HG03175 (cell line): ENCODE measurements around the gene ELMOD1.

Experiments used
- ATAC-seq: cut with Tn5 transposase; IDR thresholded peaks from one replicate; pipeline ENCODE4 v1.9.1; 2021; ENCODE audit warnings: mild to moderate bottlenecking, moderate library complexity; ENCODE audit not compliant: unreplicated experiment

ELMOD1 gene

DNA sequence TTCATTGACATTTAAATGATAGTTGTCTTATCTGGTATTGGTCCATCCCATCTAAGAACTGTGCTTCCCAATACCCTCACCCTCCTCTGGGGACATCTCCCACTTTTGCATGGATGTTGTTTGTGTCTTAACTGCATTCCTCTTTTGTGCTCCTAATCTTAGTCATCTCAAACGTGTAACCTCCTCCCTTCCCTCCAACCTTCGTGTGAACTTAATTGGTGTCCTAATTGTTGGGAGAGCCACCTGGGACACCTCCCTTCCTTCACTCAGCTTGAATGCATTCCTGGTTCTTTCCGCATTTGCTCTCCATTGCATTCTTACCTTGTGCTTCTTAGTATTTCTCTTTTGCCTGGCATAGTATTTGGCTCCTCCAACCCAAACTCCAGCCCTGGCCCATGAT is 9.8 kb upstream of the ELMOD1 start:
- ATAC-seq = no peak

DNA sequence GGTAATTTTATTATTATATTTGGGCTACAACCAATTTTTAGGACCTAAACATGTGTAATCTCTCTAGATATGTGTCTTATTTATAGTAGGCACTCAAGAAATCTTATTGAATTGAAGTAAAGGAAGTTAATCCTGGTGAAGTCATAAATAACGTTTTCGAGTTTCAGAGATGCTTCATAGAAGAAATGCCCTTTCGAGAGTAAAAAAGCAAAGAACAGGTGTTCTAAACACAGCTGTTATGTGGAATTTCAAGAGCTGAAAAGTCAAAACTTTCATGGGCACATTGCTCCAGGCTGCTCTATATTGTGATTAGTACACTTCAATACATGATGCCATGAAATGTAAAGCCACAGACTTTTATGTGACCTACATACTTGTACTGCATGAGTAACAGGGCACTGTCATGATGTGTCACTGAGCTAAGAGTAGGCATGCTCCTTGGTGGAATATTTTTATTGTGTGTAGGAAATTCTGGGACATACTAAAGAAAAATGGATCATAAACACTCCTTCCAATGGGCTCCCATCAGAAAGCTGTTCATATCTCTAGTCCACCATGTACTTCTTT is 7.2 kb upstream of the ELMOD1 start:
- ATAC-seq = no peak

DNA sequence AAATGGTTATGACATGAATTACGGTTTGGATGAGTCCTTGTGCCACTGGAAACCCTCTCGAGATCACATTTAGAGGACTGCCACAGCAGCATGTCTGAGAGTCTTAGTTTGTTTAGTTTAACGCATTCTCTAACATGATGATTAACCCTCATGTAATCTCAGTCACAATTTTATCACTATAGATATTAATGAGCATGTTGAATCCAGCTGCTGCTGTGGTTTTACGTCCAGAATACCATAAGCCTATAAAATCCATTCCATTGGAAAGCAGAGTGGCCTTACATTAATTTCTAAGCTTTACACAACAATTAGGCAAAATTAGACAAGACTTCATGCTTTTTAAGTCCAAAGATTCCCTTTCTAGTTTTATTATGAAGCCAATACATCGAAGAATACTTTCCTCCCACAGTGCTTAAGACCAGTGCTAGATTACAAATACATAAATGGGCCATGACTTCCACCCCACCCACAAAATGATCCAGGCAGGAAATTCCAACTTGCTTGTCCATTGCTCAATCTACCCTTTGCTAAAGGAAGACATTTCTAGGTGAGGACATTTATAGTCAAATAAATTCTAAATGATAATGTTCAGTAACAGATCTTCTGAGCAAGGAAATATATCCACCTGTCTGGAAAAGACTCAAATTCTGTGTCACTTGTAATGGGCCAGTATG is 3.5 kb upstream of the ELMOD1 start:
- no peak for ATAC-seq

DNA sequence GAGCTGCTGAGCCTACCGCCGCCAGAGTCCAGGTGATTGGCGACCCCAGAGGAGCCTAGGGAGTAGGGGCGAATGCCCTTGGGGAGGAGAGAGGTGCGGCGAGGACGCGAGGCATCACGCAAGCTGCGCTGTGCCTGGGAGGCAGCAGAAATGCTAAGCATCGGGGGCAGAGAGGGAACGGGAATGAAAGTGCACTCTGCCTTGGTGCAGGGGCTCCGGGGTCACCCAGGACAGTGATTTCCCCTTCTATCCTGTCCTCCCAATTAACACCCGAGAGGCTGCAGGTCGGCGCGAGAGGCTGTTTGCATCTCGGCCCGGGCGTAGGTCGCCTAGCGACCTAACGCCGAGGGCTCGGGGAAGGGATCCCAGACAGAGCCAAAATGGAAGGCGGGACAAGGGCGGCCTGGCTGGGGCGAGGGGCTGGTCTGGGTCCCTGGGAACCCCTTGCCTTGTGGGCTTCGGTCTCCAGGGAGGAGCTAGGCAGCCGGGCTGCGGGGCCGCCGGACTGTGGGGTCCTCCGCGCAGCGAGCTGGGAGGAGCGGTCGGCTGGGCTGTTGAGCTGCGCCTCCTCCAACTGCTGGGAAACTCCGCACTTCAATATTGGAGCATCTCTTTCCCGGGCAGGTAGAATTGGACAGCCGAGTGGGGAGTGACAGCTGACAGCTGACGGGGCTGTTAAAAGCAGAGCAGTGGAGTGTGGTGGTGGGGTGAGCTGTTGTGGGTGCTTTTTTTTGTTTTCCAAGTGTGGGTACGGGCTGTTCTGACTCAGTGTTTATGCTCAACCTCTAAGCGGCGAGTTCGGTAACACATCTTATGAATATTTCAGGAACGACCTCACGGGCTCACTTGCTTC is 657 bp downstream of the ELMOD1 start:
- peak; percentile 37 for ATAC-seq

DNA sequence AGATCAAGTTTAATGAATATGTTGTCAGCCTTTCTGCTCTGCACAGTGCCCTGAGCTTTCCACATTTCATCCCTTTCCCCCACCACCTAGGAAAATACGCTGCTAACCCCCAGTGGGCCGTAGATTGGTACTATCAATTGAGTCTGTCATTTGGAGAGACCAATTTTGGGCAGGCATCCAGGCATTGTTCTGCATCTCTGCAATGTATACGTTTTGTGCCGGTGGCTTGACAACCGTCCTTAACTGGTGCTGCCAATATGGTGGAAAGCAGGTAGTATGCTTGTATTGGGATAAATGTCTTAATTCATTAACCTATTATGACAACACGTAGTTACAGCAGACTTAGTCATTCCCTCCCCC is 1.3 kb downstream of the ELMOD1 start:
- no peak for ATAC-seq

DNA sequence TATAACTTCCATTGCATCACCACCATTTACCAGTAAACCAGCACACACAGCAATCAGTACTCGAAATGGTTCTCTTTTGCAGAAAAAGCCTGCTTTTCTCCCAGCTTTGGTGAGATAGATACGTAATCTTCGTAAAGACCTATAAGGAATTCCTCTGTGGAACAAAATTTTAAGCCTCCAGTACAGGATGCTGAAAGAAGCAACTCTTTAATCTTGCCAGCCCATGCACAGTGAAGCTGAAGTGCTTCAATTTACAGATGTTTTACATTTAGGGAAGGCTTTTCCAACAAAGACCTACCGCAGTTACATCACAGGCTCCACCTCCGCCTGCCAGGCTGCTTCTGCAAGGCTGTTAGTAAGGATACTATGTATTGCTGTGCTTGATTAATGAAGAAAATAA is 1.9 kb downstream of the ELMOD1 start:
- ATAC-seq = no peak

DNA sequence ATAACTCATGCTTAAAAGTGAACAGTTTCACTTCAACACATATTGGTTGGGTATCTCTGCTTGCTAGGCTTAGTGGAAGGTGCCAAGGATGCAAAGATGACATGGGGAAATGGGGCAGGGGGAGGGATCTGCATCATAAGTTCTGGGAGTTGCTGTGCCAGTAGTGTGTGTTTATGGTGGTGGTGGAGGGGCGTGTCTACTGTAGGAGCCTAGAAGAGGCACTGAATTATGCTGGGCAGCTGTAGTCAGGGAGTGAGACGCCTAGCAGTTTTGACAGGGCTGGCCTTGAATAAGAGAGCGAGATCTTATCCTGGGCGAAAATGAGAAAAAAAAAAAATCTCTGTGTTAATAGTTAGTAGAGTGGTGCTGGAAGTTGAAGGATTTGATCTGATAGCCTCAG is 3.0 kb downstream of the ELMOD1 start:
- no peak for ATAC-seq

DNA sequence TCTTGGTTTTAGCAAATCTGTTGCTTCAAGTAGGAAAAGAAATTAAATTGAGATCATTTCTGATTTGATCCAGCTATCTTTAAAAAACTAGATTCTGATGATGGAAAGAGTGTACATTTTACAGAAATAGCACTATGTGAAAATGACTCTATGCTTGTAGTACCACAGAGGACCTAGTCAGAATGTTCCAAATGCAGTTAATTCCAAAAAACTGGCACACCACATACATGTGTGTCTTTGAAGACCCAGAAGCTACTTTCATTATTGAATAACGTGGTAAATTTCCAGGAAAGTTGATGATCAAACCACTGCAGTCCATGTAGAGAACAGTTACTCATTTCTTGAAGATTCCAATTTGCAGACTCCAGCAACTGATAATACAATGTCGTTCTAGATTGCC is 3.8 kb downstream of the ELMOD1 start:
- no peak for ATAC-seq

DNA sequence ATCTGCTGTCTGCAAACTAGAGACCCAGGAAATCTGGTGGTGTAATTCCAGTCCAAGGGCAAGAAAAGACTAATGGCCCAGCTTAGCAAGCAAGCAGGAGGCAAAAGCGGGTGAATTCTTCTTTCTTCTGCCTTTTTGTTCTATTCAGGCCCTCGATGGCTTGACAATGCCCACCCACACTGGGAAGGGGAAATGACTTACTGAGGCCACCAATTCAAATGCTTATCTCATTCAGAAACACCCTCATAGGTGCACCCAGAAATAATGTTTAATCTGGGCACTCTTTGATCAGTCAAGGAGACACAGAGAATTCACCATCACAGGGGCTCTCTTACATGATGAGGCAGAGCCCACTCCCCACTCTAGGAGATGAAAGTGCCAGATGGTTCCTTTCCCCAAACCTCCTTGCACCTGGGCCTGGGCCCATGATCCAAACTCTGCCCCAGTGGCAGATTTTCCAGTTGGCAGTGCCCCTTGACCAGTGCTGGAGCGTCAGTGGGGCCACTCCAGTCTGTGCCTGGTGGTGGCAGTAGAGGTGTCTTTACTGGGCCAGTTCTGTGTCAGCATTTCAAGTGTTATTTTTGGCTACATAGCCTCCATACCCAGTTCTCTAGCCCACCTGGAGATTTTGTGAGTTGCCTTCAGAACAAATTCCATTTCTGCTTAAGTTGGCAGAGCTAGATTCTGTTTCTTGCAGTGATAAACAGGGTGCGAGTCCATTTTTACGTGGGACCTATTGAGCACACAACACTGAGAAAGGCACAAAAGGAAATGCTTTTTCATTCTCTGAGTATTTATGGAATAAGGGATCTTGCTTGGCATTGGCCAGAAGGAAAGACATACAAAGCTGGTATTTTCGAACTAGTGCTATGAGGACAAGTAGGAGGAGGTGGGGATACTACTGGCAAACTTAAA is 7.5 kb downstream of the ELMOD1 start:
- ATAC-seq = peak; percentile 85

DNA sequence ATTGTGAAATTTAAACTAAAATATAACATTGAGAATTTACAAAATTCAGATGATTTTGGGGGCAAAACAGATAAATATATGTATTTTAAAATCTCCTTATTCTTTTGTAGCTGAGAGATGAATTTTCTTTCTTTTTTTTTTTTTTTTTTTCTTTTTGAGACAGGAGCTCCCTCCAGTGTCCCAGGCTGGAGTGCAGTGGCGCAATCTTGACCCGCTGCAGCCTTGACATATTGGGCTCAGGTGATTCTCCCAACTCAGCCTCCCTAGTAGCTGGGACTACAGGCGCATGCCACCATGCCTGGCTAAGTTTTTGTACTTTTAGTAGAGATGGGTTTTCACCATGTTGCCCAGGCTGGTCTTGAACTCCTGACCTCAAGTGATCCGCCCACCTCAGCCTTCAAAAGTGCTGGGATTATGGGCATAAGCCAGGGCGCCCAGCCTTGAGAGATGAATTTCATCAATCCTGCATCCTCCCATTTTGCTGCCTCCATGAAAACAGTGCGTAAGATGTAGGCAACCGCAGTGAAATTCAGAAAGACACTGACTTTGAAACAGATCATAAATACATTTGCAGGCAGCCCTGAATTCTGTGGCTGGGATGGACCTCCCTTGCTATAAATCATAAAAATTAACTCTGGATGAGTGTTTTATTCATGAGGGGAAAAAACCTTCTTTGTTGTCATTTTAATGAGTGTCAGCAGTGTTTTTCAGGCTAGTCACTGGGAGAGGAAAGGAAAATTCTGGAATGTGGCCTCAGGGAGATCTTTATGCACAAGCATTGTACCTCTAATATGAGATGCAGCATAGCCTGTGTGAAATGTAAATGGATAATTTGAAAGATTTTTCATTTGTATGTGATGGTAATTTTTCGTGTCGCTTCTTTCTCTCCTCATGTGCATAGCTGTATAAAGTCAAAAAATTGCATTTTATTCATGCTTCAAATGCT is 14.4 kb downstream of the ELMOD1 start:
- no peak for ATAC-seq

DNA sequence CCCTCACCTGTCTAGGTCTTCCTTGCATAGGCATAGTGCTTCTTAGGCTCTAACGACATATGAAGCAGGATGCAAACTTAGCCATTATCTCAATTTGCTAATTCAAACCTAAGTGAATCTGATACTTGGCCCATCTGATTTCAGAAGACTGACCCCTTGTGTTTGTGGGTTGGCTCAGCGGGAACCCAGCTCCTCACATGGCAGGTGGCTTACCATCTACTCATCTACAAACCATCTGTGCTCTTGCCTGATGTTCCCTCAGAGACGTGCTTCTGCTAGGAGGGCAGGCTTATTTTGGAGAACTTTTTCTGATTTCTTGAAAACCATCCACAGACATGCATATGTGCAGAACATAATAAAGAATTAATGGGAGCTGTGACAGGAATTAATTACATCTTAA is 15.2 kb downstream of the ELMOD1 start:
- no peak for ATAC-seq

DNA sequence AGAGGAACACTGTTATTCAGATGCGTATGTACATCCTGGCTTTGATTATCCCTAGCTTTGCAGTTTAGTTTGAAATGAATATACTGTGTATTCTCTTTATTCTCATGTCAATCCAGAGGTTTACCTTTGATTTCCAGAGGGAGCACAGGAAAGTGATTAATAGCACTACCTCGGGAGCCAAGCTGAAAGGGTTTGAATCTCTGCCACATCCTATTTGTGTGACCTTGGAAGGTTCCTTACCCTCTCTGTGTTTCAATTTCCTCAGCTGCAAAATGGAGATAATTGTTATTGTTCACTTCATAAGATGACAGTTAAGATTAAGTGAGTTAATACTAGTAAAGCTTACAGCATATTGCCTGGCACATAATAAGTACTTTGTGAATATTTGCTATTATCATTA is 17.9 kb downstream of the ELMOD1 start:
- no peak for ATAC-seq

DNA sequence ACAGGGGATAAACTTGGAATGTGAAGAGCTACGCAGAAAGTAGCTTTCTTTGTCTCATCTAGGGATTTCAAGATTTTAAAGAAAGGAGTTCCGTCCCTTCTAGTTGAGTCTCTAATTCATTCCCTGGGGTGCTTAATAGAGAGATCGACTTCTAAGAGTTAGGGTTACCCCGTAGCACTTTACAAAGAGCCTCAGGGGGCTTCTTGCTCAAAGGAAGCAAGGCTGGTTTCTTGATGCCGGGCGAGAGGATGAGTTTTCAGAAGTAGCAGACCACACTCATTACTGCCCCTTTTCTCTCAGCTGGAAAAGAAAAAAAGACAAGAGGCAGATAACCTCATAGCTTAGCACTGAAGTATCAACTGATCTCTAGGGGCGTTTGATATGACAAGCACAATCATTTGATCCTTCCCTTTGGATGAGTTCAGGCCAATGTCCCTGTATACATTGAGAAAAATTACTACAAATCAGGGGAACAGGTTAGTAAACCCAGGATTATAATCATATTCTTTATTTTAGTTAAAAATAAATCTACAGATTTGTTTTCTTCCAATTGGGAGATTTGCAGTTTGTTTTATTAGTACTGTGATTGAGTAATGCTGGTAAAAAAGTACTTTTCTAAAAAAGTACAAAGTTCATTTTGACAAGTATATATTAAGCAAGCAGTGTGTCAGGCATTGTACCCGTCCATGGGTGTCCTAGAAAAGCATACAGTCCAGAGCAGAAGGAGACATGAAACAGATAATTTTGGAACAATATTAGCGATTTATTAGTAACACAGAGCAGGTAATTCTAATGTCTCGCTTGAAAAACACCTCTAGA is 18.7 kb downstream of the ELMOD1 start:
- ATAC-seq = no peak

DNA sequence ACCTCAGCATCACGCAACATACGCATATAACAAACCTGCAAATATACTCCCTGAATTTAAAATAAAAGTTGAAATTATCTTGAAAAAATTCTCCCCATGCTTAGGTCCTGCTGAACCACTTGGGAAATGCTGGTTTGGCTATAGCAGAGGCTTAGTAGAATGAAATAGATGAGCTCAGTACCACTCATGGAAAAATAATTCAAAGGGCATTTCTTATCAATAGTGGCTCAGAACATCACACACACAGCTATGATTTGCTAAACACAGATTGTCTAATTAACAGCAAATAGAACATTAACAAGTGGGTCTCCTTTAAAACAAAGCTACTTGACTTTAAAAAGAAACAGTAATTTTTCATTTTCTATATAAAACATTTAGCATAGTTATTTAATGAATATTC is 21.5 kb downstream of the ELMOD1 start:
- ATAC-seq = no peak

DNA sequence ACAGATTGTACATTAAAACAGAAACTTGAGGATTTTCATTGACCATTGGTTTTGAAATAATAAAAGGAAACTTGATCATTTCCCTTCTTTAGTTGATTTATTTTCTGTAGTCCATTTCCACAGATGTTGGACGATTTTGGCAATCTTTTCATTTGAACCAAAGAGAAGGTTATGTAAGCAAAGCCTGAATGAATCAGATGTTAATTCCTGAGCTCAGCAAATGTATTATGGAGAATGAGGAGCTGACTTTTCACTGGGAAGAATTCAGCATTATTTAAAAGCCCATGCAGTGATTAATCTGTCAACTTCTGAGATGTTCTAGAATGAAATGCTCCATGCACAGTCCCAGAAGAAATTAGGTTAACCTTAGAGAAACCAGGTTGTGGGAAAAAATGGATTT is 29.0 kb downstream of the ELMOD1 start:
- no peak for ATAC-seq

DNA sequence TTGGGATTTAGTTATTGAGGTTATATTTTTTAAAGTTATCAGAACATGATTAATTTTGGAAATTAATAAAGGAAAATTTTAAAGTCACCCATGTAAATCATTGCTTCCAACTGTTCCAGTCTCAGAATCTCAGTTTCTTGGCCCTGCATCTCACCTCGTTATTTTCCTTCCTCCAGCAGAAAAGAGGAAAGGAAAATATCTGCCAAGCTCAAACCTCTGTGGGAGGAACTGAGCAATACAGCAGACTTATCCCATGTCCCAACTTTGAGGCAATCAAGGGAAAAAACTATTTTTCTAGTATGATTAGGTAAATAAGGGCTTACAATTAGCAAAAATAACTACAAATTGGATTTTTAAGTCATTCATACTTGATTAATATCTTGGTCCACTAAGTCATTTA is 30.1 kb downstream of the ELMOD1 start:
- no peak for ATAC-seq

DNA sequence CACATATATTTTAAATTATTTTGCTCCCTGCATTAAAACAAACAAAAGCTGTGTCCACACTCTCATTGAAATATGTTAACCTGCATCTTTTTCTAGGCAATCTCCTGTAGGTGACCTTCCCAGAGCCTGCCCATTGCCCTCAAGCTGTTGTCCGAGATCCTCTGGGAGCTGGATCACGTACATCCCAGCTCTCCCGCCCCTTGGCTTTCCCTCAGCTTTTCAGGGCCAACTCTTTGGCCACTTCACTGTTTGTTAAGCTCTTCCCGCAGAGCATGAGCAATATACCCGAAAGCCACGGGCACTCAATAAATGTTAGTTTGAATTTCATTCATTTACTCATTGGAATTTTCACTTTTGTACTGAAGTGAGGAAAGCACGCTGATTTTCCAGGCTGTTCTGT is 32.2 kb downstream of the ELMOD1 start:
- no peak for ATAC-seq

DNA sequence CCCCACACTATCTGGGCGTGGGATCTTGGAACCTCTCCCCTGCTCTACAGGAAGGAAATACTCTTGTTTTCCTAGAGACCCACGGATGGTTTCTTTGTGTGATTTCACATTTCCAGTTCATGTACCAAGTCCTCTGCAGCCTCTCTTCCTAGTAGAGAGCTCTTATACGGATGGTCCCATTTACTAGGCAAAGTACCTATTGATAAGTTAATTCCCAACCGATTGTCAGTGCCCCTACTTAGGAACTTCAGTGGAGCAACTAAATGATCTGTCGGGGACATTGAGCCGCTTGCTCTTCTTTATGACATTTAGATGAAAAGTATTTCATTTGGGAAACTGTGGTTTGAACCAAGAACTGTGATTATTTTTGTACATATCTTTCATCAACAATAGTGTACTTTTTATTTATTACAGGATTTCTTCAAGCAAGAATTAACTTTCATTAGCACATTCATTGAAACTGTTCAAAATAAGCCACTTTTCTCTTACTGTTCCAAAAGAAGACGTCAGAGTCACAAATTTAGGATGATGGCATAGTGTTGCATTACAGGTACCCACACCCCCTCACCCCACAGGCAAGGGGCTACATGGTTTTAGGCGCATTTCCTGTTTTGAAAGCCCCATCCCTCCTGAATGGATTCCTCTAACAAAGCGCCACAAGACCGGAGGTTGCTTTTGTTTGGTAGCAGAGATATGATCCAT is 34.2 kb downstream of the ELMOD1 start:
- ATAC-seq = no peak

DNA sequence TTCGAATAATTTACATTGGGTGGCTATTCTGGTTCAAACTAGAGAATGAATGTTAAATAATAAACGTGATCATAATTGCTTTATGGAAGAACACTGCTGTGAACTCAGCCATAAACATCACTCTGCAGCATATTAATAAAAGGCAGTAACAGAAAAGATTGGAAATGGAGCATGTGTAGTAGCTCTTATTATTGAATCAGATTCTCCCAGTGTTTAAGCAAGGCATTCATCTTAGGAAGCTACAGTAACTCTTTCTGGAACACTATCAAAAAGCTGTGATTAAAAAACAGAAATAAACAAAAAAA is 34.7 kb downstream of the ELMOD1 start:
- ATAC-seq = no peak
